SK-N-SH treated with all-trans-retinoic acid at 6 μM for 48 hours (cell line): Measurements from ENCODE around the gene F5.

Experiments
- ATAC-seq: fragments of 200-7000 bp; cut with Tn5 transposase; 3 replicates; pipeline ENCODE4 v1.9.1; 2020; ENCODE audit warnings: mild to moderate bottlenecking, moderate library complexity
- ARNTL ChIP-seq: fragments of 450-650 bp; formaldehyde crosslinking; IDR thresholded peaks from 2 replicates; pipeline ENCODE4 v1.5.0; 2020; ENCODE audit warnings: low read depth, mild to moderate bottlenecking, moderate library complexity, borderline replicate concordance
- BACH2 ChIP-seq: fragments of 250-450 bp; sonication (Bioruptor Pico); IDR thresholded peaks from 2 replicates; pipeline ENCODE4 v1.9.0; 2021; ENCODE audit warnings: mild to moderate bottlenecking, borderline replicate concordance
- CREB5 ChIP-seq: fragments of 250-450 bp; sonication (Bioruptor Pico); IDR thresholded peaks from 2 replicates; pipeline ENCODE4 v1.5.1; 2020; ENCODE audit warnings: low read depth, mild to moderate bottlenecking, moderate library complexity
- CSDC2 ChIP-seq: fragments of 250-450 bp; sonication (Bioruptor Pico); IDR thresholded peaks from 2 replicates; pipeline ENCODE4 v1.5.0; 2020; ENCODE audit warnings: mild to moderate bottlenecking, moderate library complexity
- ESRRG ChIP-seq: fragments of 250-450 bp; sonication (Bioruptor Pico); IDR thresholded peaks from 2 replicates; pipeline ENCODE4 v1.6.1; 2021; ENCODE audit warnings: mild to moderate bottlenecking
- GLIS3 ChIP-seq: fragments of 250-450 bp; sonication (Bioruptor Pico); IDR thresholded peaks from 2 replicates; pipeline ENCODE4 v1.5.0; 2020; ENCODE audit warnings: mild to moderate bottlenecking, moderate library complexity
- ISL1 ChIP-seq: fragments of 250-450 bp; sonication (Bioruptor Pico); IDR thresholded peaks from 2 replicates; pipeline ENCODE4 v2.1.2; 2022; ENCODE audit warnings: mild to moderate bottlenecking, moderate library complexity
- OSR1 ChIP-seq: fragments of 250-450 bp; sonication (Bioruptor Pico); IDR thresholded peaks from 2 replicates; pipeline ENCODE4 v1.8.0; 2022; ENCODE audit warnings: moderate library complexity, mild to moderate bottlenecking, inconsistent platforms
- PPARA ChIP-seq: fragments of 250-450 bp; sonication (Bioruptor Pico); IDR thresholded peaks from 2 replicates; pipeline ENCODE4 v1.5.0; 2020; ENCODE audit warnings: mild to moderate bottlenecking, borderline replicate concordance
- RARB ChIP-seq: fragments of 250-450 bp; sonication (Bioruptor Pico); IDR thresholded peaks from 2 replicates; pipeline ENCODE4 v1.8.0; 2021; ENCODE audit warnings: mild to moderate bottlenecking, moderate library complexity
- SNAI2 ChIP-seq: fragments of 250-450 bp; sonication (Bioruptor Pico); IDR thresholded peaks from 2 replicates; pipeline ENCODE4 v1.5.0; 2020; ENCODE audit warnings: mild to moderate bottlenecking, moderate library complexity
- TCF4 ChIP-seq: fragments of 250-450 bp; sonication (Bioruptor Pico); IDR thresholded peaks from 2 replicates; pipeline ENCODE4 v1.8.0; 2021; ENCODE audit warnings: mild to moderate bottlenecking, moderate library complexity, borderline replicate concordance
- TSHZ2 ChIP-seq: fragments of 250-450 bp; sonication (Bioruptor Pico); IDR thresholded peaks from 2 replicates; pipeline ENCODE4 v1.5.0; 2020; ENCODE audit warnings: mild to moderate bottlenecking, moderate library complexity
- ZC3H10 ChIP-seq: fragments of 250-450 bp; sonication (Bioruptor Pico); IDR thresholded peaks from 2 replicates; pipeline ENCODE4 v1.5.1; 2021; ENCODE audit warnings: mild to moderate bottlenecking, moderate library complexity
- ZFP3 ChIP-seq: fragments of 250-450 bp; sonication (Bioruptor Pico); IDR thresholded peaks from 2 replicates; pipeline ENCODE4 v1.5.0; 2020; ENCODE audit warnings: mild to moderate bottlenecking, moderate library complexity
- ZFP30 ChIP-seq: fragments of 450-650 bp; formaldehyde crosslinking; IDR thresholded peaks from 2 replicates; pipeline ENCODE4 v1.5.0; 2022; ENCODE audit warnings: mild to moderate bottlenecking, moderate library complexity
- ZNF565 ChIP-seq: fragments of 450-650 bp; formaldehyde crosslinking; conservative IDR thresholded peaks from 2 replicates; pipeline ENCODE4 v1.5.0; 2020; ENCODE audit warnings: low read depth, mild to moderate bottlenecking, moderate library complexity
- ZNF70 ChIP-seq: fragments of 450-650 bp; formaldehyde crosslinking; IDR thresholded peaks from 2 replicates; pipeline ENCODE4 v1.5.0; 2020; ENCODE audit warnings: mild to moderate bottlenecking, moderate library complexity
- ZNF8 ChIP-seq: fragments of 450-650 bp; formaldehyde crosslinking; IDR thresholded peaks from 2 replicates; pipeline ENCODE4 v1.5.0; 2020; ENCODE audit warnings: mild to moderate bottlenecking, moderate library complexity
- TF ChIP-seq, protein P1 (sequence below): fragments of 250-450 bp; sonication (Bioruptor Pico); IDR thresholded peaks from 2 replicates; pipeline ENCODE4 v1.8.0; 2020; ENCODE audit warnings: mild to moderate bottlenecking, moderate library complexity, borderline replicate concordance
- TF ChIP-seq, protein P2 (sequence below): fragments of 250-450 bp; sonication (Bioruptor Pico); IDR thresholded peaks from 2 replicates; pipeline ENCODE4 v1.5.1; 2021; ENCODE audit warnings: mild to moderate bottlenecking, moderate library complexity
- TF ChIP-seq, protein P3 (sequence below): fragments of 250-450 bp; sonication (Bioruptor Pico); IDR thresholded peaks from 2 replicates; pipeline ENCODE4 v1.8.0; 2021; ENCODE audit warnings: low read depth, mild to moderate bottlenecking, moderate library complexity, borderline replicate concordance

F5 gene

GRCh38 chr1:169588112-169588511 is 1.8 kb upstream of the F5 start:
- TF ChIP-seq PPARA (CRISPR knock-in tag) (no peak), OSR1 (CRISPR knock-in tag) (no peak), CSDC2 (CRISPR knock-in tag) (no peak), SNAI2 (no peak), BACH2 (CRISPR knock-in tag) (no peak), TCF4 (CRISPR knock-in tag) (no peak), ESRRG (no peak), ISL1 (CRISPR knock-in tag) (no peak), RARB (no peak), TSHZ2 (CRISPR knock-in tag) (no peak)
- TF ChIP-seq, protein P1, sequence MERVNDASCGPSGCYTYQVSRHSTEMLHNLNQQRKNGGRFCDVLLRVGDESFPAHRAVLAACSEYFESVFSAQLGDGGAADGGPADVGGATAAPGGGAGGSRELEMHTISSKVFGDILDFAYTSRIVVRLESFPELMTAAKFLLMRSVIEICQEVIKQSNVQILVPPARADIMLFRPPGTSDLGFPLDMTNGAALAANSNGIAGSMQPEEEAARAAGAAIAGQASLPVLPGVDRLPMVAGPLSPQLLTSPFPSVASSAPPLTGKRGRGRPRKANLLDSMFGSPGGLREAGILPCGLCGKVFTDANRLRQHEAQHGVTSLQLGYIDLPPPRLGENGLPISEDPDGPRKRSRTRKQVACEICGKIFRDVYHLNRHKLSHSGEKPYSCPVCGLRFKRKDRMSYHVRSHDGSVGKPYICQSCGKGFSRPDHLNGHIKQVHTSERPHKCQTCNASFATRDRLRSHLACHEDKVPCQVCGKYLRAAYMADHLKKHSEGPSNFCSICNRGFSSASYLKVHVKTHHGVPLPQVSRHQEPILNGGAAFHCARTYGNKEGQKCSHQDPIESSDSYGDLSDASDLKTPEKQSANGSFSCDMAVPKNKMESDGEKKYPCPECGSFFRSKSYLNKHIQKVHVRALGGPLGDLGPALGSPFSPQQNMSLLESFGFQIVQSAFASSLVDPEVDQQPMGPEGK (CRISPR knock-in tag): no peak
- TF ChIP-seq, protein P2, sequence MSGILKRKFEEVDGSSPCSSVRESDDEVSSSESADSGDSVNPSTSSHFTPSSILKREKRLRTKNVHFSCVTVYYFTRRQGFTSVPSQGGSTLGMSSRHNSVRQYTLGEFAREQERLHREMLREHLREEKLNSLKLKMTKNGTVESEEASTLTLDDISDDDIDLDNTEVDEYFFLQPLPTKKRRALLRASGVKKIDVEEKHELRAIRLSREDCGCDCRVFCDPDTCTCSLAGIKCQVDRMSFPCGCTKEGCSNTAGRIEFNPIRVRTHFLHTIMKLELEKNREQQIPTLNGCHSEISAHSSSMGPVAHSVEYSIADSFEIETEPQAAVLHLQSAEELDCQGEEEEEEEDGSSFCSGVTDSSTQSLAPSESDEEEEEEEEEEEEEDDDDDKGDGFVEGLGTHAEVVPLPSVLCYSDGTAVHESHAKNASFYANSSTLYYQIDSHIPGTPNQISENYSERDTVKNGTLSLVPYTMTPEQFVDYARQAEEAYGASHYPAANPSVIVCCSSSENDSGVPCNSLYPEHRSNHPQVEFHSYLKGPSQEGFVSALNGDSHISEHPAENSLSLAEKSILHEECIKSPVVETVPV (CRISPR knock-in tag): no peak

GRCh38 chr1:169586067-169586394 is 250 bp downstream of the F5 start:
- no peak; the same call in 1 of the 3 replicates for ATAC-seq
- no peak for TF ChIP-seq RARB
- no peak for TF ChIP-seq ZNF70 (CRISPR knock-in tag)
- TF ChIP-seq PPARA (CRISPR knock-in tag): no peak
- no peak for TF ChIP-seq SNAI2
- no peak for TF ChIP-seq TSHZ2 (CRISPR knock-in tag)
- TF ChIP-seq, protein P3, sequence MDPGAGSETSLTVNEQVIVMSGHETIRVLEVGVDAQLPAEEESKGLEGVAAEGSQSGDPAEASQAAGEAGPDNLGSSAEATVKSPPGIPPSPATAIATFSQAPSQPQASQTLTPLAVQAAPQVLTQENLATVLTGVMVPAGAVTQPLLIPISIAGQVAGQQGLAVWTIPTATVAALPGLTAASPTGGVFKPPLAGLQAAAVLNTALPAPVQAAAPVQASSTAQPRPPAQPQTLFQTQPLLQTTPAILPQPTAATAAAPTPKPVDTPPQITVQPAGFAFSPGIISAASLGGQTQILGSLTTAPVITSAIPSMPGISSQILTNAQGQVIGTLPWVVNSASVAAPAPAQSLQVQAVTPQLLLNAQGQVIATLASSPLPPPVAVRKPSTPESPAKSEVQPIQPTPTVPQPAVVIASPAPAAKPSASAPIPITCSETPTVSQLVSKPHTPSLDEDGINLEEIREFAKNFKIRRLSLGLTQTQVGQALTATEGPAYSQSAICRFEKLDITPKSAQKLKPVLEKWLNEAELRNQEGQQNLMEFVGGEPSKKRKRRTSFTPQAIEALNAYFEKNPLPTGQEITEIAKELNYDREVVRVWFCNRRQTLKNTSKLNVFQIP (CRISPR knock-in tag): no peak
- TF ChIP-seq, protein P1 (CRISPR knock-in tag): no peak
- TF ChIP-seq CREB5: no peak
- no peak for TF ChIP-seq ZC3H10 (CRISPR knock-in tag)
- TF ChIP-seq ZNF565: no peak
- no peak for TF ChIP-seq ARNTL (CRISPR knock-in tag)
- no peak for TF ChIP-seq ZFP3 (CRISPR knock-in tag)
- TF ChIP-seq TCF4 (CRISPR knock-in tag): no peak
- TF ChIP-seq, protein P2 (CRISPR knock-in tag): no peak
- TF ChIP-seq ZNF8: no peak
- TF ChIP-seq ZFP30 (CRISPR knock-in tag): no peak
- no peak for TF ChIP-seq ESRRG
- no peak for TF ChIP-seq GLIS3 (CRISPR knock-in tag)
- TF ChIP-seq OSR1 (CRISPR knock-in tag): no peak

More at GRCh38 chr1:169588112-169588511, 1.8 kb upstream of the F5 start:
- no peak for ATAC-seq
